K562 (cell line): ENCODE measurements around the gene LONP1. TPM values are rescaled to one million over a fixed set of nuclear protein-coding genes. Genes with fewer than 3 reads are reported as not detected.

Experiments
- ATAC-seq: fragments of 200-7000 bp; cut with Tn5 transposase; 3 replicates; pipeline ENCODE4 v1.9.1; 2020; ENCODE audit warnings: moderate library complexity
- BruUV-seq: library from RNA; stranded (reverse); fragments of 400-500 nt; replicated peaks from 2 replicates; lab custom pipeline; 2021; lab: Mats Ljungman, UMichigan
- CTCF ChIA-PET: fragments of 300-600 bp; formaldehyde crosslinking; extraction: SDS; loops from one replicate; lab custom pipeline; 2021; ENCODE audit warnings: low intra/inter-chr PET ratio; lab: Yijun Ruan, JAX
- POLR2A ChIA-PET: fragments of 300-600, 350-650 bp; sonication (Branson Sonifier 250); formaldehyde crosslinking; extraction: SDS; loops from one replicate; lab custom pipeline; 2021; ENCODE audit warnings: antibody characterized with exemption, inconsistent platforms; lab: Yijun Ruan, JAX
- DNase-seq, 4 experiments: peaks; one replicate each; pipeline versions ENCODE4 v3.0.0 to v3.0.0-alpha.2; 2011 to 2018; ENCODE audit warnings: low spot score in 3 of 4, mixed read lengths in 3 of 4; ENCODE audit errors: extremely low read depth in 1 of 4
- FAIRE-seq: peaks from 2 replicates; lab custom pipeline; 2011; peaks lifted over from hg19 to GRCh38; lab: Jason Lieb, UNC
- H2AFZ ChIP-seq: 2 replicates; pipeline ENCODE4 v1.6.0; 2011; ENCODE audit warnings: low read depth, low read length, control low read depth, inconsistent platforms
- H3K27ac ChIP-seq: fragments of 200-600 bp; 3 replicates; pipeline ENCODE4 v1.8.0; 2011; ENCODE audit warnings: low read depth, mild to moderate bottlenecking, control low read depth, inconsistent platforms, low read length, moderate library complexity, mixed read lengths; ENCODE audit errors: extremely low read depth
- H3K27me3 ChIP-seq, 2 experiments: fragments of 300-600 bp in 1 of 2; 2 replicates in 1 of 2; 3 replicates in 1 of 2; pipeline versions ENCODE4 v1.6.0 to v1.8.0; 2011; ENCODE audit warnings: inconsistent platforms in 2 of 2, low read length in 2 of 2, mild to moderate bottlenecking in 1 of 2, mixed read lengths in 1 of 2, moderate library complexity in 1 of 2; ENCODE audit not compliant: control insufficient read depth in 2 of 2, insufficient read depth in 2 of 2
- H3K36me3 ChIP-seq: fragments of 300-600 bp; 3 replicates; pipeline ENCODE4 v1.8.0; 2011; ENCODE audit warnings: mild to moderate bottlenecking, low read length, inconsistent platforms; ENCODE audit not compliant: control insufficient read depth, insufficient read depth
- H3K4me1 ChIP-seq, 2 experiments: fragments of 200-600 bp in 1 of 2; replicated peaks in 1 of 2; 2 replicates in 1 of 2; 3 replicates in 1 of 2; pipeline versions ENCODE4 v1.5.1 to v1.8.0; 2011; ENCODE audit warnings: inconsistent platforms in 2 of 2, low read length in 2 of 2, mild to moderate bottlenecking in 1 of 2, mixed read lengths in 1 of 2, moderate library complexity in 1 of 2; ENCODE audit not compliant: control insufficient read depth in 2 of 2, insufficient read depth in 2 of 2
- H3K4me2 ChIP-seq: 2 replicates; pipeline ENCODE4 v1.6.1; 2011; ENCODE audit warnings: low read length, control low read depth, inconsistent platforms, mixed read lengths; ENCODE audit not compliant: insufficient read depth
- H3K4me3 ChIP-seq: fragments of 200-600 bp; sonication (generic), shearing (Covaris generic); 2 replicates; pipeline ENCODE4 v1.5.1; 2016; ENCODE audit warnings: control low read depth, inconsistent platforms
- H3K79me2 ChIP-seq: fragments of 200-600 bp; 3 replicates; pipeline ENCODE4 v1.8.0; 2011; ENCODE audit warnings: low read length, inconsistent platforms; ENCODE audit not compliant: control insufficient read depth, insufficient read depth
- H3K9ac ChIP-seq, 2 experiments: 2 replicates each; pipeline versions ENCODE4 v1.6.0 to v1.6.1; 2011; ENCODE audit warnings: low read depth in 2 of 2, low read length in 2 of 2, control low read depth in 1 of 2, inconsistent platforms in 1 of 2, mild to moderate bottlenecking in 1 of 2, mixed read lengths in 1 of 2; ENCODE audit not compliant: insufficient read depth in 1 of 2
- H3K9me1 ChIP-seq: one replicate; pipeline ENCODE4 v1.6.0; 2011; ENCODE audit warnings: inconsistent platforms, mild to moderate bottlenecking, low read length, moderate library complexity; ENCODE audit not compliant: control insufficient read depth, insufficient read depth
- H3K9me3 ChIP-seq: replicated peaks from 2 replicates; pipeline ENCODE4 v1.5.1; 2011; ENCODE audit warnings: low read depth, low read length, inconsistent platforms; ENCODE audit not compliant: control insufficient read depth, insufficient read depth
- H4K20me1 ChIP-seq: replicated peaks from 2 replicates; pipeline ENCODE4 v1.6.1; 2011; ENCODE audit warnings: low read length, inconsistent platforms, mixed read lengths; ENCODE audit not compliant: control insufficient read depth, insufficient read depth
- CEBPB ChIP-seq: fragments of 450-650 bp; IDR thresholded peaks from 2 replicates; pipeline ENCODE4 v1.6.1; 2016; ENCODE audit warnings: missing genetic modification characterization, missing compliant biosample characterization
- CTCF ChIP-seq, 3 experiments: IDR thresholded peaks in 2 of 3; conservative IDR thresholded peaks in 1 of 3; 2 replicates each; pipeline ENCODE4 v1.5.1; 2011 to 2012; ENCODE audit warnings: low read length in 3 of 3, mild to moderate bottlenecking in 3 of 3, control low read depth in 2 of 3, improper control_type of control experiment in 1 of 3, inconsistent platforms in 1 of 3, low read depth in 1 of 3, mixed read lengths in 1 of 3, moderate library complexity in 1 of 3; ENCODE audit not compliant: insufficient read depth in 2 of 3
- ELF2 ChIP-seq: fragments of 250-450 bp; sonication (Bioruptor Pico); IDR thresholded peaks from 2 replicates; pipeline ENCODE4 v1.5.0; 2021; ENCODE audit warnings: mild to moderate bottlenecking
- FOXK2 ChIP-seq, 2 experiments: fragments of 450-650 bp; IDR thresholded peaks in 1 of 2; conservative IDR thresholded peaks in 1 of 2; 2 replicates each; pipeline ENCODE4 v1.6.1; 2016; ENCODE audit warnings: low read depth in 2 of 2, mild to moderate bottlenecking in 1 of 2
- HMG20A ChIP-seq: fragments of 450-650 bp; formaldehyde crosslinking; conservative IDR thresholded peaks from 2 replicates; pipeline ENCODE4 v1.4.0; 2020; ENCODE audit warnings: mild to moderate bottlenecking, mixed read lengths
- MNT ChIP-seq, 2 experiments: fragments of 450-650 bp; conservative IDR thresholded peaks; 2 replicates each; pipeline ENCODE4 v1.6.1; 2017; ENCODE audit warnings: mild to moderate bottlenecking in 2 of 2, moderate library complexity in 2 of 2
- MYC ChIP-seq, 2 experiments: fragments of 250-450 bp in 1 of 2; sonication (Bioruptor Pico) in 1 of 2; IDR thresholded peaks; 2 replicates each; pipeline versions ENCODE4 v1.5.1 to v1.6.1; 2012 to 2021; ENCODE audit warnings: low read depth in 2 of 2, borderline replicate concordance in 1 of 2, improper control_type of control experiment in 1 of 2, low read length in 1 of 2, mild to moderate bottlenecking in 1 of 2, moderate library complexity in 1 of 2
- POLR3A ChIP-seq: IDR thresholded peaks from 2 replicates; pipeline ENCODE4 v1.6.1; 2011; ENCODE audit warnings: borderline replicate concordance, mild to moderate bottlenecking, moderate library complexity; ENCODE audit not compliant: insufficient read length, insufficient read depth; ENCODE audit errors: extremely low read depth
- RUNX1 ChIP-seq: sonication (generic); IDR thresholded peaks from 2 replicates; pipeline ENCODE4 v1.6.1; 2016; ENCODE audit warnings: antibody characterized with exemption, low read depth
- SRSF7 ChIP-seq: fragments of 200-400 bp; formaldehyde crosslinking; optimal IDR thresholded peaks from 2 replicates; pipeline ENCODE3; 2017; ENCODE audit warnings: mild to moderate bottlenecking, low read depth, low read length
- TCFL5 ChIP-seq: fragments of 250-450 bp; sonication (Bioruptor Pico); conservative IDR thresholded peaks from 2 replicates; pipeline ENCODE4 v1.6.1; 2021; ENCODE audit warnings: mild to moderate bottlenecking, moderate library complexity, matching md5 sums
- ZBTB12 ChIP-seq: fragments of 250-450 bp; sonication (Bioruptor Pico); IDR thresholded peaks from 2 replicates; pipeline ENCODE4 v1.4.0; 2020
- WGBS: fragments of 100-300 bp; shearing (Covaris generic); methylation state at CpG from one replicate; pipeline ENCODE4 v1.1.6; 2016; ENCODE audit warnings: low coverage, mixed read lengths; ENCODE audit not compliant: insufficient coverage; ENCODE audit errors: missing lambda C conversion rate; 5-methylcytosine and 5-hydroxymethylcytosine counted together
- in situ Hi-C: fragments of 300-500 bp; cut with MboI; formaldehyde crosslinking; loops from 4 replicates; pipeline ENCODE4 v1.15.0; 2018; ENCODE audit warnings: inconsistent platforms, mixed read lengths
- intact Hi-C: fragments of 100-400 bp; cut with micrococcal nuclease; formaldehyde crosslinking; loops from 2 replicates; pipeline ENCODE4 v1.14.2; 2022
- polyA plus RNA-seq, 8 experiments: library from polyadenylated mRNA; depleted of rRNA in 4 of 8; stranded (reverse) in 5 of 8; unstranded in 3 of 8; fragments of >200 nt; fragmentation: Nextera tagmentation in 2 of 8; fragmentation: Illumina TruSeq in 1 of 8; extraction: Ambion mirVana in 2 of 8; extraction: Trizol in 1 of 8; gene quantifications; 2 replicates each; pipeline versions ENCODE4 v1.2.1 to v1.2.3, GENCODE V29; 2011 to 2014; ENCODE audit warnings: inconsistent platforms in 1 of 8, missing spikeins in 1 of 8
- total RNA-seq, 7 experiments: library from RNA; depleted of rRNA in 6 of 7; stranded (reverse); fragments of >200 nt in 6 of 7; fragmentation: Illumina TruSeq in 2 of 7; extraction: Trizol in 2 of 7; gene quantifications; 2 replicates each; pipeline versions ENCODE4 v1.2.1 to v1.2.3, GENCODE V29; 2011 to 2021; ENCODE audit warnings: low replicate concordance in 1 of 7

LONP1 gene
- total and polyA plus RNA-seq, 9 of the 15 experiments (the other 6 are each of a cell fraction or from before 2014, with no cell fraction given) = 1.1 to 238 (median 84.5) TPM

- TF ChIP-seq ZBTB12 (CRISPR knock-in tag) = no peak
Measured at GRCh38 chr19:5666921-5667610, 52.9 kb downstream of the LONP1 start (continued).

- Histone ChIP-seq H3K27me3 (no peaks in the 10 kb centered on the region), H4K20me1 (no peaks in the 10 kb centered on the region; the same call in 1 of the 2 replicates), H3K27ac (no peak overlapping the region), H3K79me2 (no peaks in the 10 kb centered on the region), H3K4me1 (peaks cover 0 to 9% of the 10 kb centered on the region in 2 experiments; a peak in 2 of 5 replicates), H3K9me1 (peaks cover 2% of the 10 kb centered on the region), H2AFZ (no peak overlapping the region), H3K36me3 (peaks cover 82% of the 10 kb centered on the region), H3K4me3 (no peak overlapping the region), H3K4me2 (no peak overlapping the region), H3K9ac (no peak overlapping the region), H3K9me3 (no peaks in the 10 kb centered on the region)
- DNase-seq (peak in 2 of 4 experiments; percentile 35 to 41), ATAC-seq (peak; percentile 52), FAIRE-seq (peak; percentile 44)
- intact Hi-C loops = no loop called here
- CTCF ChIA-PET = no interaction called here
- POLR2A ChIA-PET = no interaction called here
- WGBS = 77% methylated on average over 10 of the region's 10 CpGs
- no TSS peak for BruUV-seq
- in situ Hi-C loops = no loop called here
- TF ChIP-seq MNT (conservative IDR thresholded peaks at IDR 0.05) (peak; percentile 79), MYC (IDR thresholded peaks at IDR 0.05; ENCODE audit: low read depth, low read length) (0 out of 2 replicates have a peak, but pooled peaks have one; percentile 31), MYC (CRISPR knock-in tag; IDR thresholded peaks at IDR 0.05; ENCODE audit: borderline replicate concordance, low read depth) (no peak), RUNX1 (no peak), SRSF7 (no peak), ELF2 (CRISPR knock-in tag) (no peak), FOXK2 (conservative IDR thresholded peaks at IDR 0.05 in 1 of 2, IDR thresholded peaks at IDR 0.05 in 1 of 2; ENCODE audit: low read depth in 2 of 2) (peak in 1 of 2 experiments; percentile 25; a peak in 1 of 4 replicates), HMG20A (CRISPR knock-in tag) (no peak), POLR3A (no peak), CTCF (IDR thresholded peaks at IDR 0.05 in 2 of 3, conservative IDR thresholded peaks at IDR 0.05 in 1 of 3; ENCODE audit: insufficient read depth in 2 of 3, low read depth in 1 of 3, low read length in 3 of 3) (peak in 2 of 3 experiments; percentile 23 to 25; a peak in 1 of 6 replicates), CEBPB (tag) (no peak), TCFL5 (CRISPR knock-in tag) (no peak)
Measured at GRCh38 chr19:5665781-5666513, 54.0 kb downstream of the LONP1 start.
